PFSK-1 (cell line): Measurements from ENCODE around the gene BTN1A1.

ENCODE experiments used
- FOXP2 ChIP-seq: optimal IDR thresholded peaks from 2 replicates; pipeline ENCODE3; 2011; ENCODE audit warnings: borderline replicate concordance, control low read depth, inconsistent platforms; ENCODE audit not compliant: insufficient read depth; ENCODE audit errors: extremely low read length, extremely low read depth
- REST ChIP-seq, 2 experiments: IDR thresholded peaks; 2 replicates each; pipeline versions ENCODE4 v1.6.1 to v1.8.0; 2011 to 2012; ENCODE audit warnings: low read depth in 2 of 2, low read length in 2 of 2, control low read depth in 1 of 2, inconsistent platforms in 1 of 2, mild to moderate bottlenecking in 1 of 2, moderate library complexity in 1 of 2; ENCODE audit not compliant: insufficient read depth in 1 of 2
- TAF1 ChIP-seq: IDR thresholded peaks from 2 replicates; pipeline ENCODE4 v1.6.1; 2012; ENCODE audit warnings: low read length, control low read depth, borderline replicate concordance; ENCODE audit not compliant: insufficient read depth

GRCh38 chr6:26538572-26538902 is 38.4 kb downstream of the BTN1A1 start:
- TF ChIP-seq TAF1 (no peak), REST (IDR thresholded peaks at IDR 0.05; ENCODE audit: insufficient read depth in 1 of 2, low read depth in 2 of 2, low read length in 2 of 2) (no peak), FOXP2 (no peak)
